ENCODE measurements around the gene COLGALT1. TPM values are rescaled to one million over a fixed set of nuclear protein-coding genes. Genes with fewer than 3 reads are reported as not detected.

Gene COLGALT1
- total and polyA plus RNA-seq, 2 of the 8 experiments (the other 6 are each of a cell fraction or from before 2014, with no cell fraction given), result 44.7 to 58.1 TPM

GRCh38 chr19:17570791-17571190 is 15.3 kb downstream of the COLGALT1 start:
- no peaks in the 10 kb centered on the region for H3K23me2 ChIP-seq (ENCODE audit: low read depth, low read length)
- 91% methylated on average over 6 of the region's 6 CpGs; no CpG with 5 or more reads in 1 of the 2 experiments for WGBS, 2 experiments (ENCODE audit: extremely low coverage in 1 of 2, insufficient coverage in 1 of 2, insufficient read length in 1 of 2, insufficient replicate concordance in 2 of 2, low coverage in 1 of 2, low lambda C conversion rate in 2 of 2, missing lambda C conversion rate in 1 of 2)
- no peak overlapping the region for H3K9ac ChIP-seq (replicated peaks in 1 of 4; ENCODE audit: extremely low read depth in 1 of 4, low read depth in 3 of 4, low read length in 3 of 4)
- peaks cover 0 to 11% (median 5%) of the 10 kb centered on the region in 4 experiments; a peak in 4 of 8 replicates for H3K36me3 ChIP-seq (ENCODE audit: control insufficient read depth in 2 of 4, insufficient read depth in 4 of 4, low read length in 3 of 4)
- H3K18ac ChIP-seq (ENCODE audit: extremely low read depth, low read length), result no peak overlapping the region
- no peaks in the 10 kb centered on the region for H3K4me1 ChIP-seq (replicated peaks in 1 of 4; ENCODE audit: control insufficient read depth in 3 of 4, insufficient read depth in 4 of 4, low read length in 3 of 4)
- H4K91ac ChIP-seq (replicated peaks; ENCODE audit: insufficient read length, low read length), result no peak overlapping the region
- H3K79me1 ChIP-seq (ENCODE audit: low read depth, low read length), result no peaks in the 10 kb centered on the region
- no peaks in the 10 kb centered on the region for H3K79me2 ChIP-seq (ENCODE audit: control insufficient read depth in 1 of 2, insufficient read depth in 2 of 2, low read length in 2 of 2)
- no peak overlapping the region for H4K8ac ChIP-seq (ENCODE audit: extremely low read depth, insufficient read depth, low read length)
- H4K5ac ChIP-seq (ENCODE audit: insufficient read length, low read depth, low read length), result no peak overlapping the region
- no peak overlapping the region for H3K27ac ChIP-seq (ENCODE audit: low read depth, low read length)
- ChIA-PET CTCF (ENCODE audit: partially characterized antibody) (interaction anchor here (1.2 kb wide), 1 partner anchor 75 kb away, joined by 4 read pairs; no protein-coding TSS in a partner anchor), POLR2A (ENCODE audit: partially characterized antibody) (interaction anchor here (0.8 kb wide), 1 partner anchor 41 kb away, joined by 5 read pairs; no protein-coding TSS in a partner anchor)
- H3K56ac ChIP-seq (replicated peaks; ENCODE audit: insufficient read length, low read depth, low read length), result no peak overlapping the region
- no peak overlapping the region for H3K4me3 ChIP-seq (ENCODE audit: extremely low read depth in 1 of 4, insufficient read depth in 2 of 4, low read depth in 3 of 4, low read length in 4 of 4)
- no peak overlapping the region for H3K23ac ChIP-seq (ENCODE audit: insufficient read length)
- H2AFZ ChIP-seq (ENCODE audit: low read length), result no peak overlapping the region
- no peaks in the 10 kb centered on the region for H3K27me3 ChIP-seq (replicated peaks in 1 of 4; ENCODE audit: control insufficient read depth in 3 of 4, extremely low read depth in 1 of 4, insufficient read depth in 3 of 4, low read length in 3 of 4)
- H2AK5ac ChIP-seq (ENCODE audit: low read depth, low read length), result no peak overlapping the region
- no peak overlapping the region for H2BK20ac ChIP-seq (ENCODE audit: low read length)
- no peak overlapping the region for H3K14ac ChIP-seq (ENCODE audit: insufficient read length)
- no peak overlapping the region for H2BK15ac ChIP-seq (ENCODE audit: low read length)
- no peak for DNase-seq (ENCODE audit: low read depth in 1 of 2, low spot score in 2 of 2)
- H2BK5ac ChIP-seq (ENCODE audit: low read depth, low read length), result no peak overlapping the region
- H4K20me1 ChIP-seq (replicated peaks in 1 of 2; ENCODE audit: control insufficient read depth in 1 of 2, insufficient read depth in 2 of 2, low read length in 2 of 2), result peaks cover 0 to 4% of the 10 kb centered on the region in 2 experiments
- no peak overlapping the region for H3K4me2 ChIP-seq (ENCODE audit: insufficient read depth in 1 of 2, low read depth in 2 of 2, low read length in 2 of 2)
- no peak overlapping the region for H2BK12ac ChIP-seq (ENCODE audit: low read depth, low read length)
- H3K4ac ChIP-seq (replicated peaks; ENCODE audit: insufficient read length, low read depth, low read length), result no peak overlapping the region
- no peak for FAIRE-seq
- H2BK120ac ChIP-seq (replicated peaks; ENCODE audit: low read depth, low read length), result no peak overlapping the region
- no peaks in the 10 kb centered on the region for H3K9me3 ChIP-seq (ENCODE audit: insufficient read depth in 2 of 2, low read depth in 1 of 2, low read length in 1 of 2)
- no peak for TF ChIP-seq TAF1 (IDR thresholded peaks at IDR 0.05; ENCODE audit: low read depth, low read length)
